ENCODE data around the gene ZNF318. TPM values are rescaled to one million over a fixed set of nuclear protein-coding genes. Genes with fewer than 3 reads are reported as not detected.
A peak's percentile ranks its signal among the peaks of the same experiment; 100 is the strongest.

ZNF318 gene
- total RNA-seq, 1 donor from 2014 or later, result 11.2 TPM

GRCh38 chr6:43308101-43308989, 61.1 kb downstream of the ZNF318 start, which contains the start of gene CRIP3:
Gene CRIP3, minus strand, starts transcription at chr6:43308826. Its CDS starts 34 bp downstream, at chr6:43308792.
- Histone ChIP-seq H3K27me3 (ENCODE audit: control insufficient read depth, insufficient read depth, low read length) (peaks cover 15% of the 10 kb centered on the region), H3K4me3 (ENCODE audit: low read depth, low read length) (peak within 1 kb of the TSS; percentile 9), H3K36me3 (ENCODE audit: control insufficient read depth, insufficient read depth, low read length) (no peaks in the 10 kb centered on the region)
- no peak for DNase-seq (ENCODE audit: low read depth)
- peak; percentile 48 for TF ChIP-seq CTCF (IDR thresholded peaks at IDR 0.05; ENCODE audit: insufficient read depth, low read length, poor library complexity, severe bottlenecking)

- peaks cover 15% of the 10 kb centered on the region for H3K27me3 ChIP-seq (ENCODE audit: control insufficient read depth, insufficient read depth, low read length)
- H3K36me3 ChIP-seq (ENCODE audit: control insufficient read depth, insufficient read depth, low read length), result no peaks in the 10 kb centered on the region
- H3K4me3 ChIP-seq (ENCODE audit: low read depth, low read length), result no peak overlapping the region
- no peak for DNase-seq (ENCODE audit: low read depth)
- TF ChIP-seq CTCF (IDR thresholded peaks at IDR 0.05; ENCODE audit: insufficient read depth, low read length, poor library complexity, severe bottlenecking), result no peak
Measured at GRCh38 chr6:43307451-43308100, 61.9 kb downstream of the ZNF318 start.

GRCh38 chr6:43306086-43306485, 63.4 kb downstream of the ZNF318 start:
- no peak for DNase-seq (ENCODE audit: low read depth)
- Histone ChIP-seq H3K4me3 (ENCODE audit: low read depth, low read length) (no peak overlapping the region), H3K36me3 (ENCODE audit: control insufficient read depth, insufficient read depth, low read length) (no peaks in the 10 kb centered on the region), H3K27me3 (ENCODE audit: control insufficient read depth, insufficient read depth, low read length) (peaks cover 19% of the 10 kb centered on the region)
- TF ChIP-seq CTCF (IDR thresholded peaks at IDR 0.05; ENCODE audit: insufficient read depth, low read length, poor library complexity, severe bottlenecking), result no peak

GRCh38 chr6:43304882-43305281, 64.6 kb downstream of the ZNF318 start:
- no peaks in the 10 kb centered on the region for H3K36me3 ChIP-seq (ENCODE audit: control insufficient read depth, insufficient read depth, low read length)
- no peak for TF ChIP-seq CTCF (IDR thresholded peaks at IDR 0.05; ENCODE audit: insufficient read depth, low read length, poor library complexity, severe bottlenecking)
- H3K27me3 ChIP-seq (ENCODE audit: control insufficient read depth, insufficient read depth, low read length), result peaks cover 25% of the 10 kb centered on the region
- no peak for DNase-seq (ENCODE audit: low read depth)
- H3K4me3 ChIP-seq (ENCODE audit: low read depth, low read length), result no peak overlapping the region

- peaks cover 30% of the 10 kb centered on the region for H3K27me3 ChIP-seq (ENCODE audit: control insufficient read depth, insufficient read depth, low read length)
- no peaks in the 10 kb centered on the region for H3K36me3 ChIP-seq (ENCODE audit: control insufficient read depth, insufficient read depth, low read length)
- no peak for TF ChIP-seq CTCF (IDR thresholded peaks at IDR 0.05; ENCODE audit: insufficient read depth, low read length, poor library complexity, severe bottlenecking)
- no peak for DNase-seq (ENCODE audit: low read depth)
- no peak overlapping the region for H3K4me3 ChIP-seq (ENCODE audit: low read depth, low read length)
Measured at GRCh38 chr6:43304361-43304760, 65.1 kb downstream of the ZNF318 start.

Measured in kidney epithelial cell (primary cell).